ENCODE data around the gene AOX1.
"Not testable (repeated sequence)": the region's sequence is repeated elsewhere in the genome, so short reads cannot be mapped to it uniquely, and the experiment has no call there.

Gene AOX1

DNA sequence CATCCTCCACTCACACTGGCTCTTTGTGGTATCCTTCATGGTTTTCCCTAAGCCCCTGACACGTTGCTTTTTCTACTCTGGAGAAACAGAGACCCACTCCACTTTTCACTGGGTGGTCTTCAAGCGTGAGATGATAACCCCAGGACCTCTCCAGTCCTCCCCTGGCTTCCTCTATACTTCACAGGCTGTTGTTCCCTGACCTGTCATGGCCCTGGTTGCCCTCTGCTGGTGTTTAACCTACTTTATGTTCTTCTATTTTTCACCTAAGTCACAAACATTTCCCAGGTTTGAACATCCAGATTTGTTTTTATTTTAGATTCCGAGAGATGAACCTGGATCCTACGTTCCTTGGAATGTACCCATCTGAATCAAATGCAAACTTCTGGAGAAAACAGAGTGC is 84.5 kb downstream of the AOX1 start:
- DNase-seq = no peak

DNA sequence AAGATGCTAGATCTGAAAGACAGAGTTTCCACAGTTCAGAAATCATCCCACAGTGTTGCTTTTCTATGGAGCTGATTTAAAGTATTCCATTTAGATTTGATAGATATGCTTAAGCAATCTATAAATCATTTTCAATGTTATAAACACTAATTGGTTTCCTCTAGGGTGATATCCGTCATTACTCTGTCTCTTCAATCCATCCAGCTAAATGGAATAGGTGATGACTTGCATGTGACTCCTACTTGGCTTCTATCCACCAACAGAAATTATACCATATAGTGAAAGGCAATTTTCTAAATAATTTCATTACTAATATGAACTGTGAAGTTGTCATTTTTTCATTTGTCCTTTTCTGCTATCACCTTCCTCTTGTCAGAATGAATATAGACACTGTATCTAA is 84.9 kb downstream of the AOX1 start:
- DNase-seq = no peak

DNA sequence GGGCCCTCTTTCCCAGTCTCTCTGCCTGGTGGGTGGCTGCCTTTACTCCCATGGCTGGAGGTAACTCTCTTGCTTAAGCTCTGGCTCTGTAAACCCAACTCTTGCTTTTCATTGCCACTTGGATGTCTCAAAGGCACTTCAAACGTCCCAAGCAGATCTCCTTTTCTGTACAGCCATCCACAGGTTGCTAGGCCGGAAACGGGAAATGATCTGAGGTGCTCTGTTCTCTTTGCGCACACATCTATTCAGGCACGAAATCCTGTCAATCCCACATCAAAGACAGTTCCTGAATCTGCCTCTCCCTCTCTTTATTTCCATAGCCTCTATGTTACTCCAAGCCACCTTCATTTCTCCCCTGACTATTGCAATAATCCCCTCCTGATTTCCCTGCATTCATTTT is 87.4 kb downstream of the AOX1 start:
- no peak for DNase-seq

DNA sequence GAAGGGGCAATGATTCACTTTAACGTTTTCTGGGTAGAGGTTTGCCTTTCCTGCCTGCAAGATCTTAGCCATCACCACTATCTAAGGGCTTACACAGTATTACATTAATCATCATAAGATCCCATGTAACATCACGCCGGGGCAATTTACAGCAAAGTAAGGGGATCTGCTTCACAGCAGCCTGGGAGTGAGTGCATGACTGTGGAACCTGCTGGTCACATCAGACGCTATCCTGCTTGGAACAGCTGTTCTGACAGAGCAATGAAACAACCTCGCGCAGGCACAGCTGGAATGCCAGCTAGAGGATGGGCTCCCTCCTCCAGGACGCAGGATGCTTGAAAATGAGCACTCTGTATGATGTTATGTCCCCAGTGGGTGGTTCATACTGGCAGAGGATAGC is 89.0 kb downstream of the AOX1 start:
- DNase-seq = no peak

DNA sequence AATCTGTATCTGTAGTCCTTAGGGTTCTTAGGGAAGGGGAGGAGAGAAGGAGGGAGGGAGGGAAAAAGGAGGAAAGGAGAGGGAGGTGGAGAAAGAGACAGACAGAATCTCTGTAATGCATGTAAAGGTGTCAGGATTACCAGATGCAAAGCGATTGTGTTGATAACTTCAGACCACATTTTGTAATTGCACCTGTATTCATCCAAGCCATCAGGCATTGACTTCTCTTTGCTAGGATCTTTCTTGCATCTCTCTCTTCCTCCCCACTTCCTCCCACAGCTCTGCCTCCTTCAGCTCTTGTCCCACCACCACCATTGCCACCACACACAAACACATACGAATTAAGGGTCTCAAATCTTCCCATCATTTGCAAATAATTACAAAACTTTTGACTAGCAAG is 91.4 kb downstream of the AOX1 start:
- no peak for DNase-seq

DNA sequence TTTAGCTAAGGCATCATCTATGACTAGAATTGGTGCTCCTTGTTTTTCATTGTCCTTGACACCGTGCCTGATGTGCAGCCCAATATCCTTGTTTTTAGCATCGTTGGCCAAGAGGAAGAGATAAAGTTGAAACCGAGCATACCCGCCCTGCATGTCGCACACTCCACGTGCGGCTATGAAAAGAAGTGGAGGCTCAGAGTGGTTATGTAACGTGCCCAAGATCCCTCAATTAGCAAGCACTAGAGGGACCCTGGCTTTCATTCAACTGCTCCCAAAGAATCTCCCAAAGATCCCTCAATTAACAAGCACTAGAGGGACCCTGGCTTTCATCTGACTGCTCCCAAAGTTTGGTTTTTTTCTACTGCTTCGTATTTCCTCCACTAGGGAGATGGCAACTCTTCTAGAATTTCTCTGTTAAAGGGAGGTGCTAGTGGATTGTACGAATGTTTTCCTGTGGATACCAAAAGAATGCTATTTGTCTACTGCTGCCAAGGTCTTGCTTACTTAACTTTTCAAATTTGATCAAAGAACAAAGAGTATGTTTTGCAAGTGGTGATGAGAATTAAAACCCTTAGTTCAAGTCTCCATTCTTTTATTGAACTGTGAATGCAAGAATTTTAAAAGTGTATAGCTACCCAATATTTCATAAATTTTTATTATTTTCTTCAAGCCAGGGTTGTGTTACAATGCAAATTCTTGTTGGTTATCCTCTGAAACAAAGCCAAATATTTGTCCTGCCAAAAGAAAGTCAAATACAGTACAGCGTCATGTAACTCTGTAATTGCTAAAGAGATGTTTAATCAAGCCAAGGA is 92.1 kb downstream of the AOX1 start:
- DNase-seq = no peak

DNA sequence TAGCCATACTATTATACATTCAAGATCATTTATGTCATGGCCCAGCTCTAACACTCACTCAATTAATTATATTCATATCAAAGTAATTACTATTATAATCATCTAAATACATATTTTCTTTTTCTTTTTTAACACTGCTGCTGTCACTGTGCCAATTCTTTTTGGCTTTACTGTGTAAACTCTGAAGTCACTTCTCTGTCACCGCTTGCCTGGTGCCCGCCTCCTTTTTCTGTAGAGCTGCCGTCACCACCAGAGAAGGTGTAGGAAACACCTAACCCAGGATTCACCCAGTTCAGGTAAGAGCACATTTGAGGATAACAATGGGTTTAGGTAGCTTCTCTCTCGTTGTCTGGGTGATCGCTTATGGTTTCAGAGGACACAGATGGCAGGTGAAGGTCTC is 93.3 kb downstream of the AOX1 start:
- DNase-seq = no peak

DNA sequence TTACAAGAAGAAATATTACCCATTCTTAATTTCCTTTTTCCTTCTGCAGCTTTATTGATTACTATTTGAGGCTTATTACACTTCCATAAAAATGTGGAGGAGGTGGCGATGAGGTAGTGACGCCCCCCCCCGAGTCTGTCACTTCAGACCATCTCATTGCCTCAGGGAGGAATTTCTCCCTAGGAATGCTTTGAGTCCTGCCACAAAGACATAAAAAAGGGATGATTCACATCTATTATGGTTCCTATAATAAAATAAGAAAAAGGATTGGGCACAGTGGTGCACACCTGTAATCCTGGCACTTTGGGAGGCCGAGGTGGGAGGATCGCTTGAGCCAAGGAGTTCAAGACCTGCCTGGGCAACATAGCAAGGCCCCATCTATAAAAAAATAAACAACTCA is 93.7 kb downstream of the AOX1 start:
- DNase-seq = no peak

DNA sequence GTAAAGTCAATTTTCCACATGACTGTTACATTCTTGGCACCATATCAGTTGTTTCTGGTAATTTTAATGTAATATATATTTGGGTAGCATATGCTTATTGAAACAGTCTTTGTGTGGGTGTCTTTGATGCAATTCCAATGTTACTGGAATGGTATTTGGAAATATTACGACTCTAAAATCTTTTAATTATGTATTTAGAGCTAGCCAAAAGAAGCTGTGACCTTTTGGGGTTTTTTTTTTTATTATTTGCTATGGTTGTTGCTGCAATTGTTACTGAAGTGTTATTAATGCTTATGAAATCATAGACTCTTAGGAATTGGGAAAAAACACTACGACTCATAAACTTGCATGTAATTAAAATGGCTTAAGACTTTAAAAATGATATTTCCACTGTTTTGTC is 95.9 kb downstream of the AOX1 start:
- DNase-seq = no peak

DNA sequence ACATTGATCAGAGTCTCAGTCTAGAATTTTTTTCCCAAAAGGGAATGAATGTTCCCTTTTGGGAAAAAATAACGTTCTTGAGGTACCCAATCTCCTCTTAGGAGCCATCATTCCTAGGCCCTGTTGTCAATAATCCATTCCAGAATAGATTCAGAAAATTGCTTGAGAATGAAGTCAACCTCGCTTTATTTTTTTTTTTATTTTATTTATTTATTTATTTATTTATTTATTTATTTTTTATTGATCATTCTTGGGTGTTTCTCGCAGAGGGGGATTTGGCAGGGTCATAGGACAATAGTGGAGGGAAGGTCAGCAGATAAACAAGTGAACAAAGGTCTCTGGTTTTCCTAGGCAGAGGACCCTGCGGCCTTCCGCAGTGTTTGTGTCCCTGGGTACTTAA is 96.6 kb downstream of the AOX1 start:
- DNase-seq = not testable (repeated sequence)

DNA sequence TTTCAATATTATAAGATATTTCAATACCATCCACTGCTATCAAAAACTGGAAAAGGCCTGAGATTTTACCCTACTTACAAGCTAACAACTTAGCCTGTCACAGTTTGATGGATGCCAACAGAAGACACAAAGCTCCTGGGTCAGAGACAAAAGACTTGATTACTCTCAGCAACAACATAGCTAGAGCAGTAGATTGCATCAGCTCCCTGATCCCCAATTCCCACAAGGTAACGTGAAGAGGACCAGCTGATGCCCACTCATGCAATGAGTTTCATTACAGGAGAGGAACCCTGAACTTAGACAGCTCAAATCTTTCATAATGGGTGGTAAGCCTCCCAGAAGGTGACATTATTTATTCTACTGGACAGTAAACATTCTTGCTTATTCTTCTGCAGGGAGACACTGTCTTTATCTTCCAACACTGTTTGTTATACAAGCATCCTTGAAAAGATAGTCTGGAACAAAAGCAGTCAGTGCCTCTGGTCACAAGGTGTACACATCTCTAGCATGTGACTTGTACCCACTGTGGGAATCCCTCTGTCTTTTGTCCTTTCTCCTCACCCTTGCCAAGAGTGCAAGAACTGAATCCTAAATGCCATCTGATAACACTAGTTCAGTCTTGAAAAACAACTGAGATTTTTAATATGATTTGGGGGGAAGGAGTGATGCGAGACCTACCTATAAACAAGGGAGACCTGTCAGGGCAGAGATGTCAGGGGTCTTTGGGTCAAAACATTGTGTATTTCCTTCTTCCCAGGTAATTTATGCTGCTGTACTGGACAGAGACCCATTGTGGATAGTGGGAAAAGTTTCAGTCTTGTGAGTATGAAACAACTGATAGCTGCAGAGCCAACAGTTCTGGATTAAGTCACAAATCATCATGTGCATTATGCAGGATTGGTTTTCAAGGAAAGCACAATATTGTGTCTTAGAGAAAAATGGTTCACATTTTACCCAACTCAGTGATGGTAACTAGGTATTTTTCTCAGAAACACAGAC is 102.4 kb downstream of the AOX1 start:
- DNase-seq = no peak

DNA sequence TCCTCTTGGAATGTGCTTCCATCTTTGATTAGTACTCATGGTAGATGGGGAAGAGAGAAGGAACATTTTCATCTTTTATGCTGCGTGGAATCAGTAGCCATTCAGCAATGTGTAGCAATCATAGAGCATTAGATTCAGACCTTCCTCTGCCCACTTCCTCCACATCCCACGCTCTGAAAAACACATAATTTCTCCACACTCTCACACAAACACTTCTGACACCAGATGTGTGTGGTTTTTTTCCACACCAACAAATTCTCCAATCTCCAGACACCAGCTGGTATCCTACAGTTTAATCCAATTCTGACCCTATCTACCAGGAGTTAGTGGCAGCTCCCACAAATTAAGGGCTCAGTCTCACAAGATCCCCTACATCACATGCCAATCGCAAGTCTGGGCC is 103.3 kb downstream of the AOX1 start:
- no peak for DNase-seq

DNA sequence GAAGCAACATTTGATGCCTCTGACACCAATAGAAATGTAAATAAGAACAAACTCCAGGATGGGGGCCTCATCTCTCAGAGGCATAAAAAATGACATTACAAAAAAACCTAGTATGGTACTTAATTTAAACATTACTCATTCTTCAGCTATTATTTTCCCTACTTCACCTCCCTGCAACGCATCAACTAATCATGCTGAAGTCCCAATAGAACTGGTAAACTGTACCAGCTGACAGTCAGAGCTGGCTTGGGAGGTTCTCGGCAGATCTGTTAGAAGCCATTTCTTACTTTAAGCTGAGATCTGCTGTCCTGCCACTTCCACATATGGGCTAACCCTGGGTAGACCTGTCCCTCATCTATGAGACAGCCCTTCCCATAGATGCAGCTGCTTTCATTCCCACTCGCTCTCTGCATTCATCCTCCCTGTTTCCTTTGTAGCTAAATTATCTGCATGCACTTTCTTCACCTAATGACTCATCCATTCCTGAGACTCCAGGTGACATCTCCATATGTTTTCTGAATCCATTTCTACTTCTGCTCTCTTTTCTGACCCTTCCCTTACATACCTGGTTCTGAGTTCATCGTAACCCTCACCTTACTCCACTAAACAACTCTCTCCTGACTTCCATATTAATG is 108.1 kb downstream of the AOX1 start:
- DNase-seq = no peak

DNA sequence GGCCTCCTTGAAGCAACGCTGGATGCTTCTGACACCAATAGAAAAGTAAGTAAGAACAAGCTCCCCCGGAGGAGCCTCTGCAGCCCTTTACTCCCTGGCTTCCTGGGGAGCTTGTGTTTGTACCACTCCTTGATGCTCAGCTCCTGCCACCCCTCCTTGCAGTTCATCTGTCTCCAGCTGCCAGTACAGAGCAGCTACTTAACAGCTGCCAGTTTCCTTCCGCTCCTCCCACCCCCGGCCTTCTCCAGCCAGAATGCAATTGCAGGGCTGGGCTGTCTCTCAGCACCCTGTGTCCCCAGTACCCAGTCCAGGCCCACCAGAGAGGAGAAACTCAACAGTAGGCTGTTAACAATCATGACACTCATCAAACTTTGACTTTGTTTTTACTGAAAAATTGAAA is 109.4 kb downstream of the AOX1 start:
- DNase-seq = peak; percentile 18

DNA sequence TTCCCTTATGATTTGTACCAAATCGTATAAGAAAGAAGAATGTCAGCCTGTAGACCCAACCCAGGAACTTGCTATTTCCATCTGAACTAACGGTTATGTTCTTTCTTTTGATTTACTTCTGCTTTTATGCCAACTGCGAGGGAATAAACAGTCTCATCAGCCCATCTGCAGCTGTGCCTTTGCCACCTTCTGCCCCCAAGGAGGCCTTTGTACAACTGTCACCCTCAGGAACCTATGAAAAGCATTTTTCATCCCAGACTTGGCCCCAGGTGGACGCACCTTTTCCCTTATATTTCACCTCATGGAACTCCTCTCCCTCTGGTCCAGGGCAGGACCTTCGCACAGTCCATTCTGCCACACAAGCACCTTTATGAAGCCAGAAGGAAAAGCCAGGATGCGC is 109.8 kb downstream of the AOX1 start:
- no peak for DNase-seq

DNA sequence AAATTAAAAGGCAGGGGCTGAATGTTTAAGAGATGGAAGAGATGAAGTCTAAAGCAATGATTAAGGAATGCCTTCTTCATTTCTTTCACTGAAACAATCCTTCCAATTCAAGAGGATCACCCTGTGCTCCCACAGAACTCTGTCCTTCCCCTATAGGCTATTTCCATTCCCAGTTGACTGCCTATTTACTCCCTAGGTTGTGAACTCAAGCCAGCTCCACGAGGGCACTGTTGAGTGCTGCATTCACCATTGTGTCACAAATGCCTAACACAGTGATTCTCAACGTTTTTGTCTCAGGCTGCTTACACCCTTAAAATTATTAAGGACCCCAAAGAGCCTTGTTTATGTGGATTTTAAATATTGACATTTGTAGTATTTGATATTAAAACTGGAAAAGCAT is 112.4 kb downstream of the AOX1 start:
- no peak for DNase-seq

DNA sequence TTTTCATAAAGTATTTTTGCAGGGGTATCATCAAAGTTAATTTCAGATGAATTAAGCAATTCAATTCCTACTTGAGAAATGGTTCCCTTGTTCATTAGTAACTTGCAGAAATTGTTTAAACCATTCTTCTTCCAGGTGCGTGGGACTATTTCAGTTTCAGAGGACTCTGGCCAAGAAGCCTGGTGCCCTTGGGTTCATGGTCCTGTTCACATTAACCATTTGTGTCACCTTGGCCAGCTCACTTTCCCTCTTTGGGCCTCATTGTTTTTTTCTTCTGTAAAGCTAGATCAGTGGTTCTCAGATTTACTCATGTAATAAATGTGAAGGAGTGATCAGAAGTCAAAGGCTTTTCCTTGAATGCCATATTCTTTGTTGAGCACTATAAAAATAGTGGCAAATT is 113.5 kb downstream of the AOX1 start:
- no peak for DNase-seq

DNA sequence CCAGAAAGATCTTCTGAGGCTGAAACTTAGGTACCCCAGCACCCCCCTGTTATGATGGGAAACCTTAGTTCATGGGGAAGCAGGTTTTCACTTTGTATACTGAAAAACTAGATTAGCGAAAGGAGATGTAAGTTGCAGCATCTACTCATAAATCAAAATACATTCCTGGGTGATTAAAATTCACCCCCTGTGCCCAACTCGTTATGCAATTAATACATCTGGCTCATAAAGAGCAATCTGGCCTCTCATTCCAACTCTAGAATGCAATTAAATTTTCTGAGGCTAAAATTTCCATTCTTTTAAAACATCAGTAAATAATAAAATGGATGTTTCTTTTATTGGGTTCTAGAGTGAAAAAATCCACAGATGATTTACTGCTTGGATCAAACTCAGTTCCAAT is 115.0 kb downstream of the AOX1 start:
- no peak for DNase-seq

DNA sequence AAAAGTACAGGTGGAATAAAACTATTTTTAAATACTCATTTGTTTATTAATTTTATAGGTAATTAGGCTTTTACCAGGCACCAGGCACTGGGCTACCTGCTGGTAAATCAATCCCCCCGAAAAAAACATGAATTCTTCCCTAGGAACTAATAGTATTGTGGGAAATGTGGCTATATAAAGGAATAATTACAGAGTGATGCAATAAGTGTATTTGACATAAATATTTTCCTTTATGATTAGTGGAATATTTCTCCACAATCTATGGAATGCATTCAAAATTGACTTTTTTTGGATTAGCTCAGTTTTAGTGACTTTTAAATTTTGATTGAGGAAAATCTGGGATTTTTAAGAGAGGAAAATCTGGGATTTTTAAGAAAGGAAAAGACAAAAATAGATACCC is 116.2 kb downstream of the AOX1 start:
- DNase-seq = no peak

DNA sequence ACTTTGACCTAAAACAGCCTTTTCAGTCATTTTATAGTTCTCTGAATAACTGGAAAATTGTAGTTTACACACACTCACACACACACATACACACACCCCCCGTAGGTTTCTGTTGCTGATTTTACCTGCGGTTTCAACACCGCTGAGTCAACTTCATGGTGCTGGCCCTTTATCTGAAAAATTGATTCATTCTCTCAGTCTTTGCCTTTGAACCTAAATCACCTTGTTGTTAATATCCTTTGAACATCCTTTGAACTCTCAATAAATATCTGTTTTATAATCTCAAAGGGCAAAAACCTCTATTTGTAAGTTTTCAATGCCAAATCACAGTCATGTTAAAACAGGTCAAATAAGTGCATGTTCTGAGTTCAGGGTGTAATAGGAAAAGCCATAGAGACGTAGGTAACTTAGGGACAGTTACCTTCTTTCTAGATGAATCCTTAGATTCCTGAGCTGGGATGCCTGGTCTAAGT is 116.9 kb downstream of the AOX1 start:
- no peak for DNase-seq

DNA sequence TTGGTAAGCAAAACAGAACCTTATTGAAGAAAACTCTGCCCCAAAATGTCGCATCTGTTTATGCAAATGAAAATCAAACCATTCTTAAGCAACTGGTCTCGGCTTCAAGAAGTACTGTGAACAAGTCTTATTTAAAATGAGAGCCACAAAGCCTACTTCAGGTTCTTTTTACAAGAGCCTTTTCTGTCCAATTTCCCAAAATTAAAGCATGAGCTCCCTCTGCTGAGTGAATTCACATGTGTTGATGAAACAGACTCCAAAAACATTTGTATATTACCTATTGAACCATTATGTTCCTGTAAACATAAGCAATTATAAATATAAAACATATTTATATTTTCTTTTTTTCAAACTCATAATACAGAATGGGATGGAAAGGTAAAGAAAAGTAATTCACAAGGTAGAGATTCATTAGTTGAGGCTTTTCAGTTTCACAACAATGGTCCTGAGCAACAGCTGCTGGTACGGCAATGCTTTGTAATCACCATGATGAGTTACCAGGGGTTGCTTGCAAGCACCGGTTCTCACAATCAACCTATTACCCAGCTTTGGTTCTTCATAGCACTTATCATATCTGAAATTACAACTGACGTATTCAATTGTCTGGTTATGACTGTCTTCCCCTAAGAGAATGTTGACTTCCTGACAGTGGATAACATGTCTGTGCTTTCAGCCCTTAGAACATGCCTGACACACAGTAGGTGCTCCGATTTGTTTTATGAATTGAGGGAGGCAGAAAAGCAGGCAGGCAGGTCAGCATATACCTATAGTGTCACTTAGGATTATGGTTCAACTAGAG is 117.5 kb downstream of the AOX1 start:
- DNase-seq = peak; percentile 33

DNA sequence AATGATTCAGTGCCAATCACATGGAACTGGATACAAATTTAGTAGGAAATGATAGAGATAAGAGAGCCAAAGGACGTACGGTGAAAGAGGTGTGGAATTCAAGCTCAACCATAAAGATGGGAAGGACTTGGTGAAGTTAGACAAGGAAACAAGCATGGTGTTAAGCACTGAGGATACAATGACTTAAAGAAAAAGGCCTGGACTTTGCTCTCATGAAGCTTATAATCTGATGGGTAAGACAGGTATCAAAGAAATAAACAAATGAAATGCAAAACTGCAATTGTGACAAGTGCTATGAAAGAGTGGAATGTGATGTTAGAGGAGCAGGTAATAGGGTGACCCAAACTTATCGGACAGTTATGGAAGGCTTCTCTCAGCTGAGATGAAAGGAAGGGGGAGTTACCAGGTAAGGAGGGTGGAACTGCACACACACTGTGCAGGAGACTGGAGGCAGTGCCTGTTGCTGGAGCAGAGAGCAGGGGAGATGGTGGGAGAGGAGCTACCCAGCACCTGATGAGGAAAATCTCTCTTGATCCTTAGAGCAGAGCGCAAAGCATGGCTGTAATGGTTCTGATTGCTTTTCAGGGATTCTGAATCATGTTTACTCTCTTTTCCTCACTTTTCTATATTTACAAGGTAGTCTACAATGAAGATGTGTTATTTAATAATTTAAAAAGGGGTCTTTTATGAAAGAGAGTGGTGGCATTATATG is 118.3 kb downstream of the AOX1 start:
- DNase-seq = no peak
